ENCODE measurements around the gene RYR2.

RYR2 gene

GRCh38 chr1:237405912-237406311, 363.9 kb downstream of the RYR2 start:
- no peak for TF ChIP-seq CTCF (IDR thresholded peaks at IDR 0.05; ENCODE audit: insufficient read depth, low read depth, low read length, missing control alignments)
- no peak for DNase-seq (ENCODE audit: low read depth)
- H3K4me3 ChIP-seq (ENCODE audit: low read depth, low read length): no peak overlapping the region

- TF ChIP-seq CTCF (IDR thresholded peaks at IDR 0.05; ENCODE audit: insufficient read depth, low read depth, low read length, missing control alignments): no peak
- peak; percentile 14 for DNase-seq (ENCODE audit: low read depth)
Observed at GRCh38 chr1:237411621-237412020, 369.6 kb downstream of the RYR2 start.

GRCh38 chr1:237416924-237417655, 375.1 kb downstream of the RYR2 start:
- no peak overlapping the region for H3K4me3 ChIP-seq (ENCODE audit: low read depth, low read length)
- no peak for TF ChIP-seq CTCF (IDR thresholded peaks at IDR 0.05; ENCODE audit: insufficient read depth, low read depth, low read length, missing control alignments)
- no peak for DNase-seq (ENCODE audit: low read depth)

More at GRCh38 chr1:237411621-237412020, 369.6 kb downstream of the RYR2 start:
- H3K4me3 ChIP-seq (ENCODE audit: low read depth, low read length): no peak overlapping the region

DNA sequence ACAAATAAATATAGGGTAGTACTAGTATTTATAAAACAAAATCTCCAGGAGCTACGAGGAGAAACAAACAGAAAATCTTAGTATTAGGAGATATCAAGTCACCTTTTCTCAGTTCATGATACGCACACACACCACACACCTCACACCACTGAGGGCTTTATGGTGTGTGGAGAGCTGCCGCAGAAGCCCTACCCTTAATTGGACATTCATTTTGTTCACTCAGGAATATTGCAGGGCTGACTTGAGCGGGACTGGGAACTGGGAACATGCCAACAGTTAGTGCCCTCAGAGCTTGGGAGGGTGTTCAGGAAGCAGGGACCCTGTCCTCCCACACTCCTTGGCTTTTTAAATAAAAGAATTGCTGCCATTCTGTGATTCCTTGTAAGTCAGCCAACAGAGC, 386.8 kb downstream of the RYR2 start:
- TF ChIP-seq CTCF (IDR thresholded peaks at IDR 0.05; ENCODE audit: insufficient read depth, low read depth, low read length, missing control alignments): no peak
- DNase-seq (ENCODE audit: low read depth): no peak

GRCh38 chr1:237429252-237429651, 387.3 kb downstream of the RYR2 start:
- no peak for TF ChIP-seq CTCF (IDR thresholded peaks at IDR 0.05; ENCODE audit: insufficient read depth, low read depth, low read length, missing control alignments)
- no peak for DNase-seq (ENCODE audit: low read depth)
- H3K4me3 ChIP-seq (ENCODE audit: low read depth, low read length): no peak overlapping the region

More for the DNA sequence above, 386.8 kb downstream of the RYR2 start:
- no peak overlapping the region for H3K4me3 ChIP-seq (ENCODE audit: low read depth, low read length)

GRCh38 chr1:237431448-237431847, 389.5 kb downstream of the RYR2 start:
- no peak overlapping the region for H3K4me3 ChIP-seq (ENCODE audit: low read depth, low read length)
- no peak for DNase-seq (ENCODE audit: low read depth)
- TF ChIP-seq CTCF (IDR thresholded peaks at IDR 0.05; ENCODE audit: insufficient read depth, low read depth, low read length, missing control alignments): no peak

GRCh38 chr1:237440346-237440745, 398.4 kb downstream of the RYR2 start:
- no peak overlapping the region for H3K4me3 ChIP-seq (ENCODE audit: low read depth, low read length)
- no peak for DNase-seq (ENCODE audit: low read depth)
- no peak for TF ChIP-seq CTCF (IDR thresholded peaks at IDR 0.05; ENCODE audit: insufficient read depth, low read depth, low read length, missing control alignments)
